ENCODE data around the gene LRRC73.
A peak's percentile ranks its signal among the peaks of the same experiment; 100 is the strongest.

LRRC73 gene

GRCh38 chr6:43508481-43509141 lies 1.5 kb downstream of the LRRC73 start:
- no peak overlapping the region for H3K27ac ChIP-seq (ENCODE audit: low read length)
- peaks cover 6% of the 10 kb centered on the region; the same call in 1 of the 2 replicates for H3K27me3 ChIP-seq (replicated peaks; ENCODE audit: insufficient read depth, low read length)
- H3K4me3 ChIP-seq (ENCODE audit: low read length), result no peak overlapping the region
- H3F3A ChIP-seq (ENCODE audit: insufficient read depth, low read length), result peaks cover 6% of the 10 kb centered on the region
- DNase-seq, result no peak
- H4K20me1 ChIP-seq (ENCODE audit: insufficient read depth, low read length), result no peaks in the 10 kb centered on the region
- H3K4me1 ChIP-seq (ENCODE audit: low read length), result no peaks in the 10 kb centered on the region; the same call in 1 of the 2 replicates
- H2AFZ ChIP-seq (ENCODE audit: low read length), result no peak overlapping the region
- H3K9me2 ChIP-seq (replicated peaks; ENCODE audit: insufficient read depth, low read length), result no peaks in the 10 kb centered on the region
- no peaks in the 10 kb centered on the region for H3K9me3 ChIP-seq (replicated peaks; ENCODE audit: insufficient read depth, low read length)
- no peak overlapping the region for H3K4me2 ChIP-seq (ENCODE audit: low read depth, low read length)
- no peak for TF ChIP-seq EZH2 (optimal IDR thresholded peaks at IDR 0.05; ENCODE audit: low read depth, low read length)
- TF ChIP-seq, protein P1, sequence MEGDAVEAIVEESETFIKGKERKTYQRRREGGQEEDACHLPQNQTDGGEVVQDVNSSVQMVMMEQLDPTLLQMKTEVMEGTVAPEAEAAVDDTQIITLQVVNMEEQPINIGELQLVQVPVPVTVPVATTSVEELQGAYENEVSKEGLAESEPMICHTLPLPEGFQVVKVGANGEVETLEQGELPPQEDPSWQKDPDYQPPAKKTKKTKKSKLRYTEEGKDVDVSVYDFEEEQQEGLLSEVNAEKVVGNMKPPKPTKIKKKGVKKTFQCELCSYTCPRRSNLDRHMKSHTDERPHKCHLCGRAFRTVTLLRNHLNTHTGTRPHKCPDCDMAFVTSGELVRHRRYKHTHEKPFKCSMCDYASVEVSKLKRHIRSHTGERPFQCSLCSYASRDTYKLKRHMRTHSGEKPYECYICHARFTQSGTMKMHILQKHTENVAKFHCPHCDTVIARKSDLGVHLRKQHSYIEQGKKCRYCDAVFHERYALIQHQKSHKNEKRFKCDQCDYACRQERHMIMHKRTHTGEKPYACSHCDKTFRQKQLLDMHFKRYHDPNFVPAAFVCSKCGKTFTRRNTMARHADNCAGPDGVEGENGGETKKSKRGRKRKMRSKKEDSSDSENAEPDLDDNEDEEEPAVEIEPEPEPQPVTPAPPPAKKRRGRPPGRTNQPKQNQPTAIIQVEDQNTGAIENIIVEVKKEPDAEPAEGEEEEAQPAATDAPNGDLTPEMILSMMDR (IDR thresholded peaks at IDR 0.05; ENCODE audit: low read length), result no peak
- TF ChIP-seq EZH2phosphoT487 (IDR thresholded peaks at IDR 0.05; ENCODE audit: low read length), result no peak
- no peak overlapping the region for H3K9ac ChIP-seq (ENCODE audit: low read length)
- no peaks in the 10 kb centered on the region for H3K79me2 ChIP-seq (ENCODE audit: low read length)
- H3K36me3 ChIP-seq (replicated peaks; ENCODE audit: insufficient read depth, low read length), result no peaks in the 10 kb centered on the region

DNA sequence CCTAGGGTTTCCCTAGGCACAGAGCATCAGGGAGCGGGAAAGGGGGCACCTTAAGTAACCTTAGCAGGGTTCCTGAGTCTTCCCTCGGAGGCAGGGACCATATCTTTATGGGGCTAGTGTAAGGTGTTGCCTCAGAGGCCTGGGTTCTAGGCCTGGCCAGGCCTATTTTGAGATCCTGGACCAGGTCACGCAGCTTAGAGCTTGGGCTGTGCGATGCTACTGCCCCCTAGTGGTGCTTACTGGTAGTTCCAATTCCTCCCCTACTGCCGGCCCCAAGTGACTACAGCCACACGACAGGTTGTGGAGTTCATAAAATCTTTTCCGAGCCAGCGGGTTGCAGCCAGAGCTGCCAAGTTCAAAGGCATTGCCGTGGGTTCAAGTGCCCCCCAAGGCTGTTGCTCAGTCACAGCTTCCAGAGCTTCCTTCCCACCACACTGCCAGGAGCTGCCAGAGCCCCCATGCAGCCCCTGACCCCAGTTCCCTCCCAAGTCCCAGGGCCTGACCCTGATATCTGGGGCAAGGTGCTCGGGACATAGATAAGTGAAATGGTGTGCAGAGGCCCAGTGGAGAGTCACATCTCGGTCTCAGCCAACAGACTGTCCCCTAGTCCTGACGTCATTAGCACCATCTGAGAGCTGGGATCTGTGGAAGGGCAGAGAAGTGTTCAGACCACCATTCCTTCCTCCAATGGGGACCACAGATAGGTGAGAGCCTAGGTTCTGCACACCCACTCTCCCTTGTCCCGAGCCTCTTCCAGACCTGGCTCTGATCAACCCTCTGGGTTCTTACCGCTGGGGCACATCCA lies 3.3 kb downstream of the LRRC73 start:
- no peaks in the 10 kb centered on the region; the same call in 1 of the 2 replicates for H3K4me1 ChIP-seq (ENCODE audit: low read length)
- DNase-seq, result peak; percentile 76
- no peaks in the 10 kb centered on the region for H3K9me3 ChIP-seq (replicated peaks; ENCODE audit: insufficient read depth, low read length)
- no peak overlapping the region for H3K4me3 ChIP-seq (ENCODE audit: low read length)
- no peak overlapping the region for H3K27ac ChIP-seq (ENCODE audit: low read length)
- H3K9ac ChIP-seq (ENCODE audit: low read length), result no peak overlapping the region
- no peaks in the 10 kb centered on the region for H3K9me2 ChIP-seq (replicated peaks; ENCODE audit: insufficient read depth, low read length)
- no peak overlapping the region for H3K4me2 ChIP-seq (ENCODE audit: low read depth, low read length)
- no peaks in the 10 kb centered on the region for H4K20me1 ChIP-seq (ENCODE audit: insufficient read depth, low read length)
- H3K36me3 ChIP-seq (replicated peaks; ENCODE audit: insufficient read depth, low read length), result no peaks in the 10 kb centered on the region
- TF ChIP-seq, protein P1 (IDR thresholded peaks at IDR 0.05; ENCODE audit: low read length), result peak; percentile 92
- no peak for TF ChIP-seq EZH2 (optimal IDR thresholded peaks at IDR 0.05; ENCODE audit: low read depth, low read length)
- no peaks in the 10 kb centered on the region for H3K79me2 ChIP-seq (ENCODE audit: low read length)
- no peak overlapping the region for H2AFZ ChIP-seq (ENCODE audit: low read length)
- peaks cover 6% of the 10 kb centered on the region; the same call in 1 of the 2 replicates for H3K27me3 ChIP-seq (replicated peaks; ENCODE audit: insufficient read depth, low read length)
- H3F3A ChIP-seq (ENCODE audit: insufficient read depth, low read length), result peaks cover 6% of the 10 kb centered on the region

GRCh38 chr6:43506171-43506570 lies 4.0 kb downstream of the LRRC73 start:
- Histone ChIP-seq H2AFZ (ENCODE audit: low read length) (no peak overlapping the region), H4K20me1 (ENCODE audit: insufficient read depth, low read length) (no peaks in the 10 kb centered on the region), H3K9ac (ENCODE audit: low read length) (no peak overlapping the region), H3K79me2 (ENCODE audit: low read length) (no peaks in the 10 kb centered on the region), H3K4me1 (ENCODE audit: low read length) (no peaks in the 10 kb centered on the region; the same call in 1 of the 2 replicates), H3K27me3 (replicated peaks; ENCODE audit: insufficient read depth, low read length) (peaks cover 6% of the 10 kb centered on the region; the same call in 1 of the 2 replicates), H3K4me2 (ENCODE audit: low read depth, low read length) (no peak overlapping the region), H3K36me3 (replicated peaks; ENCODE audit: insufficient read depth, low read length) (no peaks in the 10 kb centered on the region), H3K9me2 (replicated peaks; ENCODE audit: insufficient read depth, low read length) (no peaks in the 10 kb centered on the region), H3F3A (ENCODE audit: insufficient read depth, low read length) (peaks cover 1% of the 10 kb centered on the region), H3K27ac (ENCODE audit: low read length) (no peak overlapping the region), H3K9me3 (replicated peaks; ENCODE audit: insufficient read depth, low read length) (no peaks in the 10 kb centered on the region), H3K4me3 (ENCODE audit: low read length) (no peak overlapping the region)
- DNase-seq, result no peak
- TF ChIP-seq, protein P1 (IDR thresholded peaks at IDR 0.05; ENCODE audit: low read length), result no peak
- TF ChIP-seq EZH2 (optimal IDR thresholded peaks at IDR 0.05; ENCODE audit: low read depth, low read length) (no peak), EZH2phosphoT487 (IDR thresholded peaks at IDR 0.05; ENCODE audit: low read length) (no peak)

Data from MM.1S (cell line).